DND-41 (cell line): Measurements from ENCODE around the gene FANCE.

Experiments used
- EZH2 ChIP-seq: IDR thresholded peaks from 3 replicates; pipeline ENCODE4 v1.6.1; 2012; ENCODE audit warnings: borderline replicate concordance, low read depth, mild to moderate bottlenecking, moderate library complexity, low read length, inconsistent platforms; ENCODE audit not compliant: severe bottlenecking
- TF ChIP-seq, protein P1 (sequence below): IDR thresholded peaks from 2 replicates; pipeline ENCODE4 v1.5.1; 2012; ENCODE audit warnings: borderline replicate concordance, low read length, moderate library complexity, mild to moderate bottlenecking; ENCODE audit not compliant: poor library complexity, severe bottlenecking; ENCODE audit errors: extremely low read depth

DNA sequence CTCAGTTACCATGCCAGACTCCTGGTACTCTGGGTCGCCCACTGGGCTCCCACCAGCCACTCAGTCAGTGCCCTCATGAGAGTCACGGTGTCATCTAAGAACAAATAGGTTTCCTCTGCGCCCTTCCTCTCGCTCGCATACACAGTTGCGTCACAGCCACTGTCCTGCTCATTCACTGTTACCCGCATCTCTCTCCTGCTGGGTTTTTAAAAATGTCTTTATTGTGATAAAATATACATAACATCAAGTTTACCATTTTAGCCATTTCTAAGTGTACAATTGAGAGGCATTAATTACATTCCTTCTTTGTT is 40.8 kb downstream of the FANCE start:
- TF ChIP-seq, protein P1, sequence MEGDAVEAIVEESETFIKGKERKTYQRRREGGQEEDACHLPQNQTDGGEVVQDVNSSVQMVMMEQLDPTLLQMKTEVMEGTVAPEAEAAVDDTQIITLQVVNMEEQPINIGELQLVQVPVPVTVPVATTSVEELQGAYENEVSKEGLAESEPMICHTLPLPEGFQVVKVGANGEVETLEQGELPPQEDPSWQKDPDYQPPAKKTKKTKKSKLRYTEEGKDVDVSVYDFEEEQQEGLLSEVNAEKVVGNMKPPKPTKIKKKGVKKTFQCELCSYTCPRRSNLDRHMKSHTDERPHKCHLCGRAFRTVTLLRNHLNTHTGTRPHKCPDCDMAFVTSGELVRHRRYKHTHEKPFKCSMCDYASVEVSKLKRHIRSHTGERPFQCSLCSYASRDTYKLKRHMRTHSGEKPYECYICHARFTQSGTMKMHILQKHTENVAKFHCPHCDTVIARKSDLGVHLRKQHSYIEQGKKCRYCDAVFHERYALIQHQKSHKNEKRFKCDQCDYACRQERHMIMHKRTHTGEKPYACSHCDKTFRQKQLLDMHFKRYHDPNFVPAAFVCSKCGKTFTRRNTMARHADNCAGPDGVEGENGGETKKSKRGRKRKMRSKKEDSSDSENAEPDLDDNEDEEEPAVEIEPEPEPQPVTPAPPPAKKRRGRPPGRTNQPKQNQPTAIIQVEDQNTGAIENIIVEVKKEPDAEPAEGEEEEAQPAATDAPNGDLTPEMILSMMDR, result no peak
- TF ChIP-seq EZH2, result no peak
